Ascending aorta (tissue), 2 donors: ENCODE data around the gene MIER2. TPM values are rescaled to one million over a fixed set of nuclear protein-coding genes. Genes with fewer than 3 reads are reported as not detected.

Experiments used
- DNase-seq, 2 donors: peaks; one replicate each; pipeline ENCODE4 v3.0.0-alpha.2; 2019; ENCODE audit warnings: low spot score in 2 of 2
- H3K27ac ChIP-seq, 2 donors: fragments of 200-600 bp; sonication (generic); one replicate each; pipeline ENCODE4 v1.5.1; 2016 to 2017; ENCODE audit warnings: mild to moderate bottlenecking in 1 of 2
- H3K27me3 ChIP-seq: fragments of 200-600 bp; sonication (generic); one replicate; pipeline ENCODE4 v1.5.1; 2017
- H3K36me3 ChIP-seq, 2 donors: fragments of 200-600 bp; sonication (generic); one replicate each; pipeline ENCODE4 v1.5.1; 2016
- H3K4me1 ChIP-seq, 2 donors: fragments of 200-600 bp; sonication (generic); one replicate each; pipeline ENCODE4 v1.5.1; 2016 to 2017; ENCODE audit warnings: mild to moderate bottlenecking in 1 of 2
- H3K4me3 ChIP-seq, 2 donors: fragments of 200-600 bp; sonication (generic); one replicate each; pipeline ENCODE4 v1.5.1; 2016 to 2017; ENCODE audit warnings: mild to moderate bottlenecking in 1 of 2
- H3K9me3 ChIP-seq, 2 donors: fragments of 200-600 bp; sonication (generic); one replicate each; pipeline ENCODE4 v1.5.1; 2016
- intact Hi-C: fragments of 100-400 bp; cut with DNase I; formaldehyde crosslinking; loops from one replicate; pipeline ENCODE4 v1.15.1; 2023
- total RNA-seq: library from RNA; depleted of rRNA; stranded (reverse); fragments of >200 nt; gene quantifications from one replicate; pipeline ENCODE4 v1.1.0, GENCODE V29; 2016
- TF ChIP-seq, protein P1 (sequence below), 3 experiments: fragments of 200-600 bp in 2 of 3; fragments of 450-650 bp in 1 of 3; sonication (generic) in 2 of 3; IDR thresholded peaks; one replicate each; pipeline ENCODE4 v1.5.1; 2016 to 2019; ENCODE audit warnings: antibody characterized with exemption in 3 of 3, mild to moderate bottlenecking in 1 of 3, moderate library complexity in 1 of 3

MIER2 gene
- total RNA-seq, 1 donor from 2014 or later, result 128 TPM

DNA sequence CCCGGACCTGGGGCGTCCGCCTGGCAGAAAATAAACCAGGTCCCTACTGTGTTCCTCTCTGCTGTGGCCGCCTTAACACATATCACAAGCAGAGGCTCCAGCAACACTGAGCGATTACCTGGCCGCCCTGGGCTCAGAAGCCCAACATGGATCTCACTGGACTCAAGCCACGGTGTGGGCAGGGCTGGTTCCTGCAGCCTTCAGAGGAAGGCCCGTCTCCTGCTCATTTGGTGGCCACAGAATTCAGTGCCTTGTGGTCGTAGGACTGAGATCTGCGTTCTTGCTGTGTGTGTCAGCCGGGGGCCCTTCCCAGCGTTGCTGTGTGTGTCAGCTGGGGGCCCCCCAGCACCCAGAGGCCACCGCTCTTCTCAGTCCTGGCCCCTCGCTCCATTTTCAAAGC is 34.1 kb upstream of the MIER2 start:
- no peaks in the 10 kb centered on the region for H3K4me1 ChIP-seq
- H3K27ac ChIP-seq, result no peak overlapping the region
- no peak overlapping the region for H3K4me3 ChIP-seq
- peak in 1 of 2 donors; percentile 33 for DNase-seq
- no peaks in the 10 kb centered on the region for H3K9me3 ChIP-seq
- H3K27me3 ChIP-seq, result no peaks in the 10 kb centered on the region
- TF ChIP-seq, protein P1, sequence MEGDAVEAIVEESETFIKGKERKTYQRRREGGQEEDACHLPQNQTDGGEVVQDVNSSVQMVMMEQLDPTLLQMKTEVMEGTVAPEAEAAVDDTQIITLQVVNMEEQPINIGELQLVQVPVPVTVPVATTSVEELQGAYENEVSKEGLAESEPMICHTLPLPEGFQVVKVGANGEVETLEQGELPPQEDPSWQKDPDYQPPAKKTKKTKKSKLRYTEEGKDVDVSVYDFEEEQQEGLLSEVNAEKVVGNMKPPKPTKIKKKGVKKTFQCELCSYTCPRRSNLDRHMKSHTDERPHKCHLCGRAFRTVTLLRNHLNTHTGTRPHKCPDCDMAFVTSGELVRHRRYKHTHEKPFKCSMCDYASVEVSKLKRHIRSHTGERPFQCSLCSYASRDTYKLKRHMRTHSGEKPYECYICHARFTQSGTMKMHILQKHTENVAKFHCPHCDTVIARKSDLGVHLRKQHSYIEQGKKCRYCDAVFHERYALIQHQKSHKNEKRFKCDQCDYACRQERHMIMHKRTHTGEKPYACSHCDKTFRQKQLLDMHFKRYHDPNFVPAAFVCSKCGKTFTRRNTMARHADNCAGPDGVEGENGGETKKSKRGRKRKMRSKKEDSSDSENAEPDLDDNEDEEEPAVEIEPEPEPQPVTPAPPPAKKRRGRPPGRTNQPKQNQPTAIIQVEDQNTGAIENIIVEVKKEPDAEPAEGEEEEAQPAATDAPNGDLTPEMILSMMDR (IDR thresholded peaks at IDR 0.05), result no peak
- intact Hi-C loops, result no loop called here
- no peaks in the 10 kb centered on the region for H3K36me3 ChIP-seq

DNA sequence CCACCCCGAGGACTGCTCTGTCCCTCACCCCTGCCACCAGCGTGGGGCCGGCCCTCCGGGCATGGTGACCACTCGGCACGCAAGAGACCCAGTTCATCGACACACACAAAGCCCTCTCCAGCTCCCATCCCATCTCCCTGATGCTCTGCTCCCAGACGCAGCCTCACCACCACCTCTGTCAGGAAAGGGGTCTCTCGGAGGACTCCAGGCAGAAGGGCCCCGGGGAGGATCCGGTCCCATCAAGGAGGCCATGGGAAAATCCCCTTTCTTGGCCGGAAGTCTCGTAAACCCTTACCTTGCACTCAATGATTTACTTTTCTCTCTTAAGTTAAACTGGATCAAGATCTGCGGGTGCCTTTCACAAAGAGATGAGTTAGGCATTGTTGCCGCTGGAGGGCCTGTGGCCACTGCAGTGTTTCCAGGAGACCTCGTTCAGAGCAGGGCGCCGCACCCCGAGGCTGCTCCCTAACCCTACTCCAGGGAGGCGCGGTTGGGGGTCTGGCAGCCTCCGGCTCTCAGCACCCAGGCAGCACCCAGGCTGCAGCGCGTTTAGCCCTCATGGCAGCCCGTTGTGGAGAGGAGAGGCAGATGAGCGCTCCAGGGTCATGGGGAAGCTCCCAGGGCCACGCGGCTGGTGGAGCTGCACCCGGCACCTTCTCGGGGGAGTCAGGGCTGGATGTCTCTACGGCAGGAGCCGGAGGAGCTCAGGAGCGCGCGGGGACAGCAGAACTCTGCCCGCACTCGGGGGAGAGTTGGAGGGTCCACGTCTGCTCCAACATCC is 33.4 kb upstream of the MIER2 start:
- H3K9me3 ChIP-seq, result no peaks in the 10 kb centered on the region
- no peaks in the 10 kb centered on the region for H3K36me3 ChIP-seq
- H3K27me3 ChIP-seq, result no peaks in the 10 kb centered on the region
- H3K4me1 ChIP-seq, result no peaks in the 10 kb centered on the region
- intact Hi-C loops, result no loop called here
- peak in 1 of 2 donors; percentile 57 for DNase-seq
- TF ChIP-seq, protein P1 (IDR thresholded peaks at IDR 0.05), result no peak
- no peak overlapping the region for H3K4me3 ChIP-seq
- H3K27ac ChIP-seq, result no peak overlapping the region

DNA sequence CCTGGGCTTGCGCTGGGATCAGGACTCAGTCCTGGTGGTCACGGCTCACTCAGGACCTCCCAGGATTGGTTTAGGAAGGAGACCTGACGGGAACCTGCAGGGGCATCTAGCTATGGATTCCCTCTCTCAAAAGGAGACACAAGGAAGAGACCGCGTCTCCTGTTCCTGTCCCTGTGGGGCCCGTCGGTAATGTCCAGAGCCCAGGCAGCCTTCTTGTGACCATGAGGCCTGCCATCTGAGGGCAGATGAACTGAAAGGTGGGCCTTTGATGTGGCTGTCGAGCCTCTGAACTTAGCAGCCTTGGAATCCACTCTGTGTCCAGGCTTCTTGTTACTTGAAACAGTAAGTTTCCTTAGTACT is 31.5 kb upstream of the MIER2 start:
- Histone ChIP-seq H3K9me3 (no peaks in the 10 kb centered on the region), H3K36me3 (no peaks in the 10 kb centered on the region), H3K27me3 (no peaks in the 10 kb centered on the region), H3K4me3 (no peak overlapping the region), H3K4me1 (no peaks in the 10 kb centered on the region), H3K27ac (no peak overlapping the region)
- intact Hi-C loops, result no loop called here
- DNase-seq, result peak in 1 of 2 donors; percentile 38
- TF ChIP-seq, protein P1 (IDR thresholded peaks at IDR 0.05), result no peak

DNA sequence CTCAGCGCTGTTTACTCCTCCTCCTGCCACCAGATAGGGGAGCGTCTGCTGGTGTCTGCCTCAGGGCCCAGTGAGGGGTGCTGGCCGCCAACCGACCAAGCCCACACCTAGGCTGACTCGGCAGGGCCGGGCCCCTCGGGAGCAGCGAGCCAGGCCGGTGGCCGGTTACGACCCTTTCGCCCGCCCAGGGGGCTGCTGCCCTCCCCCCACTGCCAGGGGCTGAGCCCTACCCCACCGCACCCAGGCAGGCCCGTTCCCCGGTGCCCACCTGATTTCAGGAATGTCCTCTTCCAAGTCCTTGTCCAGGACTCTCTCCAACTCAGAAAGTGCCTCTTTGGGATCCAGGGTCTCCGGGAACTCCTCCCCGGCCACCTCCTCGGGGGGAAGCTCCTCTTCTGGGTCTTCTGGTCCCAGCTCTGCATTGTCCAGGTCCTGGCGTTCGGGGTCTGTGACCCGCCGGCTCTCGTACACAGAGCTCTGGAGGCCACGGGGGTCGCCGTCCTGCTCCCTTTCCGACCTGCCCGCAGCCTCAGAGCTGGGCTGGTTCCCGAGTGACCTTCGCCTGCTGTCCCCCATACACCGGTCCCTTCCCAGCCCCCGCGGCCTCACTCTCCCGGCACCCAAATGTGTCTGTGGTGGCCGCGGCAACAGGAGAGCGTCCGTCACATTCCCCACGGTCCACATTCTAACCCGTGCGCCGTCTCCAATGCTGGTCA is 31.0 kb upstream of the MIER2 start:
- Histone ChIP-seq H3K36me3 (no peaks in the 10 kb centered on the region), H3K27ac (no peak overlapping the region), H3K4me1 (no peaks in the 10 kb centered on the region), H3K9me3 (no peaks in the 10 kb centered on the region), H3K4me3 (no peak overlapping the region), H3K27me3 (no peaks in the 10 kb centered on the region)
- TF ChIP-seq, protein P1 (IDR thresholded peaks at IDR 0.05), result no peak
- peak in 1 of 2 donors; percentile 35 for DNase-seq
- intact Hi-C loops, result no loop called here

DNA sequence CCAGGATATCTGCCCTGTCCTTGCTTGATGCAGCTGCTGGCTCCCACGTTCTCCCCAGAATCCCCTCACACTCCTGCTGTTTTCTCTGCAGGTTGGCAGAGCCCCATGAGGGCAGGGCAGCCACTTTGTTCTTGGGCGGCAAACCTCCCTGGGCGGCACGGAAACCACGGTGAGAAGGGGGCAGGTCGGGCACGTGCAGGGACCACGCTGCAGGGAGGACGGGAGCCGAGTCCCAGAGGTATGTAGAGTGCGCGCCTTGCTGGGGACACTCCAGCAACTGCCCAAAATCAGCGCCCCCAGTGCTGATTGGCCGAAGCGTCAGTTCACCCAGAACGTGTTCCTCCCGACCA is 30.3 kb upstream of the MIER2 start:
- H3K4me3 ChIP-seq, result no peak overlapping the region
- peak in 1 of 2 donors; percentile 30 for DNase-seq
- H3K27me3 ChIP-seq, result no peaks in the 10 kb centered on the region

More for the DNA sequence above, 30.3 kb upstream of the MIER2 start:
- TF ChIP-seq, protein P1 (IDR thresholded peaks at IDR 0.05), result no peak
- Histone ChIP-seq H3K27ac (no peak overlapping the region), H3K9me3 (no peaks in the 10 kb centered on the region), H3K4me1 (no peaks in the 10 kb centered on the region), H3K36me3 (no peaks in the 10 kb centered on the region)
- intact Hi-C loops, result no loop called here
